Measurements from ENCODE around the gene DUSP5.
A peak's percentile ranks its signal among the peaks of the same experiment; 100 is the strongest.

Gene DUSP5

DNA sequence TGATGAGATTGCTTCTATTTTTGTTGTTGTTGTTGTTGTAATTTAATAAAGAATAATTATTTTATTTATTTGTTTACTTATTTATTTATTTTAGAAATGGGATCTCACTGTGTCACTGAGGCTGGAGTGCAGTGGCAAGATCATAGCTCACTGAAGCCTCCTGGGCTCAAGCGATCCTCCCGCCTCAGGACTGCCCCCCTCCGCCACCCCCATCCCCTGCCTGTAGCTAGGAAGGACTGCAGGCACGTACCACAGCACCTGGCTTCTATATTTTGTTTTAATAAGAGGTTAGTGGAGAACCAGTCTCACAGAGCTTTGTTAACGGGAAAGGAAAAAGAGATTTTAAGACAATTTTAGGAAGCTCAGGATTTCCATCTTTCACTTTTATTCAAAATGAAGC lies 50.3 kb downstream of the DUSP5 start:
- no peak for DNase-seq

DNA sequence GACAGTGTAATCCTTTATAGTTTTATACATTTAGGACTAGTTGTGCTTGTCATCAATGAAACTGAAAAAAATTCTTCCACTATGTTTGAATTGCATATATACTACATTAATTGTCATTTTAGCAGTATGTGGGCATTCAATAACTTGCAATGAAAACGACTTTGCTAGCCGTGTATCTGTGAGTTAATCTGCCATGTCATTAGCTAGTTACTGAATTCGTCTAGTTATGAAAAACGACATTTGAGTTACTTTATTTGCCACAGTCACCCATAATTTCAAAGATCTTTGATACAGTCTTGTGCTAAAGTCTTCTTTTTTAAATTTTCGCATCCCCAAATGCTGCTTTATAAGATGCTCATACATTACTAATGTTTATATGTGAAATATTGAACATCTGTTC lies 51.5 kb downstream of the DUSP5 start:
- DNase-seq: no peak

DNA sequence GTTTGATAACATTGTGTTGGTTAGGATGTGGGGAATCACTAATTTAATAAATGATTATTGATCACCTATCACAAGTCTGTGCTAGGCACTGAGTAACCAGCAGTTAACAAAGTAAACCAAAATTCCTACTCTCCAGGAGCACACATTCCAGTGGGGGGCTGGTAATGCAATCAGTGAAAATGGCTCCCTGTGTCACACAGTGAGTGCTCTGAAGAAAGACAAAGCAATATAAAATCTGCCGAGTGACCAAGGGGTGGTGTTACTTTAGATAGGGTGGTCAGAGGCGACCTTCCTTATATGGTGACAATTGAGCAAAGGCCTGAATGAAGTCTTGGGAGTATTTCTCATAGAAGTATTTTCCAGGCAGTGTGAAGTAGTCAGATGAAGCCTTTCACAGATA lies 56.2 kb downstream of the DUSP5 start:
- no peak for DNase-seq

DNA sequence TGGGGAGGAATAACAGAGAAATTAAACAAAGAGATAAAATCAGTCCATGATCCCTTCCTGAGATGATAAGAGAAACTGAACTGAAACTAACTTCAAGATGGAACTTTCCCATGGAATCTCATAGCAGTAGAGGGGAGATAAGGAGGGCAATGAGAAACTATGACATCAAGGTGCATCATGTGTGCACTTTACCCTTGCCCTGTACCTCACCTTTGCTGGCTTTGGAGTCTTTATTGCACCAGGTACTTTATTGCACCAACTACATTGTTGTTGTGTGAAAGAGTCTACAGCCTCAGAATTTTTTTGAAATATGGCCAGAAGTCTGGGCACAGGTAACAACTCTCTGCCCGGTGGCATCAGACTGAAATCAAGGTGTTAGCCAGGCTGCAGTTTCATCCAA lies 58.6 kb downstream of the DUSP5 start:
- DNase-seq: no peak

DNA sequence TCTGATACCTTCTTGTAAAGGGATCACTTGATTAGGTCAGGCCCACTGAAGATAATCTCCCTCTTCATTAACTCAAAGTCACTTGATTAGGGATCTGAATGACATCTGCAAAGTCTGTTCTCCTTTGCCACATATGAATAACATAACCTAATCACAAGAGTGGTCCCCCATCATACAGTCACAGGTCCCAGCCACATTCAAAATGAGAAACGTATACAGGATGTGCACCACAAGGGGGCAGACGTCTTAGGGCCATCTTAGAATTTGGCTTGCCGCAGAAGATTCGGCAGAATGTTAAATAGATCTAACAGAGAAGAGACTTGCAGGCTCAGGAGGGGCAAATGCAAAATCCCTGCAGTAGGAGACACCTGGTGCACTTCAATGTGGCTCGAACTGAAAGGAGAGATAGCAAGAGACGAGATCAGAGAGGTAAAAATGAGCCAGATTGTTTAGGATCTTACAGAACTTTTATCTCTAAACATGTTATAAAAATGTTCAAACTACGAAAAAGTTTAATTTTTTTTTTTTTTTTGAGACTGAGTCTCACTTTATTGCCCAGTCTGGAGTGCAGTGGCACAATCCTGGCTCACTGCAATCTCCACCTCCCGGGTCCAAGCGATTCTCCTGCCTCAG lies 59.4 kb downstream of the DUSP5 start:
- DNase-seq: peak; percentile 75

DNA sequence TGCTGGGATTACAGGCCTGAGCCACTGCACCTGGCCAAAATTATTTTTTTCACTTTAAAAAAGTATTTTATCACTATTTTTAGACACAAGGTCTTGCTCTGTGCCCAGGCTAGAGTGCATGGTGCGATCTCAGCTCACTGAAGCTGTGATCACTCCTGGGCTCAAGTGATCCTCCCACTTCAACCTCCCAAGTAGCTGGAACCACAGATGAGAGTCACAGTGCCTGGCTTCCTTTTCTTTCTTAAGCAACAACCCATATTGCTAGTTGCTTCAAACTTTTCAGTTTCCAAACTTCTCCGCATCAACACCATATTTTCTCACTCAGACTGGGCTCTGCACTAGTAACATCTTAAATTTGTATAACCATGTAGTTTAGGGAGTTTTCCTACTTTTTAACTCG lies 60.3 kb downstream of the DUSP5 start:
- DNase-seq: no peak

DNA sequence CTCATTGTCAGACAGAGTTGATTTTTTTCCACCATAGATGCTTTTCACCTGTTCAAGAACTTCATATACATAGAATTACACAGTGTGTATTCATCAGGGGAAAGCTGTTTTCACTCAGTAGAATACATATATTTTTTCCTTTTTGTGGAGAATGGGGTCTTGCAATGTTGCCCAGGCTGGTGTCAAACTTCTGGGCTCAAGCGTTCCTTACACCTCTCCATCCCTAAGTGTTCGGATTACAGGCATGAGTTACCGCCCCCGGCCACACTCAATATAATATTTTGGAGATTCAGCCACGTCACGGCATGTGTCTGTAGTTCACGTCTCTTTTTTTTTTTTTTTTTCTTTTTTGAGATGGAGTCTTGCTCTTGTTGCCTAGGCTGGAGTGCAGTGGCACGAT lies 62.3 kb downstream of the DUSP5 start:
- no peak for DNase-seq

Data from activated CD8-positive, alpha-beta memory T cell treated with anti-CD3 and anti-CD28 coated beads, Interleukin-2, amount 50 U/mL, for 4 hours (primary cell).